BLaER1 treated with 17β-estradiol and CSF1 and Interleukin-3, amounts not matched to agents 10 nM and 100 nM (cell line): ENCODE results near the gene VEZF1.
A peak's percentile ranks its signal among the peaks of the same experiment; 100 is the strongest.

ENCODE experiments used
- H3K27ac ChIP-seq, 11 experiments: shearing (Covaris generic); formaldehyde crosslinking; 2 replicates each; pipeline ENCODE4 v1.8.1; 2022
- H3K27me3 ChIP-seq, 11 experiments: shearing (Covaris generic); formaldehyde crosslinking; 2 replicates each; pipeline ENCODE4 v1.8.1; 2022
- H3K36me3 ChIP-seq, 11 experiments: shearing (Covaris generic); formaldehyde crosslinking; 2 replicates each; pipeline ENCODE4 v1.8.1; 2022
- H3K4me1 ChIP-seq, 10 experiments: shearing (Covaris generic); formaldehyde crosslinking; 2 replicates each; pipeline ENCODE4 v1.8.1; 2022
- H3K4me2 ChIP-seq, 11 experiments: shearing (Covaris generic); formaldehyde crosslinking; 2 replicates each; pipeline ENCODE4 v1.8.1; 2022
- H3K4me3 ChIP-seq, 10 experiments: shearing (Covaris generic); formaldehyde crosslinking; 2 replicates each; pipeline ENCODE4 v1.8.1; 2022
- H3K9ac ChIP-seq, 11 experiments: shearing (Covaris generic); formaldehyde crosslinking; 2 replicates each; pipeline ENCODE4 v1.8.1; 2022
- H3K9me3 ChIP-seq, 11 experiments: shearing (Covaris generic); formaldehyde crosslinking; replicated peaks in 1 of 11; 2 replicates each; pipeline ENCODE4 v1.8.1; 2022
- H4K20me1 ChIP-seq, 11 experiments: shearing (Covaris generic); formaldehyde crosslinking; 2 replicates each; pipeline ENCODE4 v1.8.1; 2022
- Cebpa-rat ChIP-seq, 11 experiments: shearing (Covaris generic); IDR thresholded peaks; 2 replicates each; pipeline ENCODE4 v1.8.1; 2022

VEZF1 gene, protein sequence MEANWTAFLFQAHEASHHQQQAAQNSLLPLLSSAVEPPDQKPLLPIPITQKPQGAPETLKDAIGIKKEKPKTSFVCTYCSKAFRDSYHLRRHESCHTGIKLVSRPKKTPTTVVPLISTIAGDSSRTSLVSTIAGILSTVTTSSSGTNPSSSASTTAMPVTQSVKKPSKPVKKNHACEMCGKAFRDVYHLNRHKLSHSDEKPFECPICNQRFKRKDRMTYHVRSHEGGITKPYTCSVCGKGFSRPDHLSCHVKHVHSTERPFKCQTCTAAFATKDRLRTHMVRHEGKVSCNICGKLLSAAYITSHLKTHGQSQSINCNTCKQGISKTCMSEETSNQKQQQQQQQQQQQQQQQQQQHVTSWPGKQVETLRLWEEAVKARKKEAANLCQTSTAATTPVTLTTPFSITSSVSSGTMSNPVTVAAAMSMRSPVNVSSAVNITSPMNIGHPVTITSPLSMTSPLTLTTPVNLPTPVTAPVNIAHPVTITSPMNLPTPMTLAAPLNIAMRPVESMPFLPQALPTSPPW

DNA sequence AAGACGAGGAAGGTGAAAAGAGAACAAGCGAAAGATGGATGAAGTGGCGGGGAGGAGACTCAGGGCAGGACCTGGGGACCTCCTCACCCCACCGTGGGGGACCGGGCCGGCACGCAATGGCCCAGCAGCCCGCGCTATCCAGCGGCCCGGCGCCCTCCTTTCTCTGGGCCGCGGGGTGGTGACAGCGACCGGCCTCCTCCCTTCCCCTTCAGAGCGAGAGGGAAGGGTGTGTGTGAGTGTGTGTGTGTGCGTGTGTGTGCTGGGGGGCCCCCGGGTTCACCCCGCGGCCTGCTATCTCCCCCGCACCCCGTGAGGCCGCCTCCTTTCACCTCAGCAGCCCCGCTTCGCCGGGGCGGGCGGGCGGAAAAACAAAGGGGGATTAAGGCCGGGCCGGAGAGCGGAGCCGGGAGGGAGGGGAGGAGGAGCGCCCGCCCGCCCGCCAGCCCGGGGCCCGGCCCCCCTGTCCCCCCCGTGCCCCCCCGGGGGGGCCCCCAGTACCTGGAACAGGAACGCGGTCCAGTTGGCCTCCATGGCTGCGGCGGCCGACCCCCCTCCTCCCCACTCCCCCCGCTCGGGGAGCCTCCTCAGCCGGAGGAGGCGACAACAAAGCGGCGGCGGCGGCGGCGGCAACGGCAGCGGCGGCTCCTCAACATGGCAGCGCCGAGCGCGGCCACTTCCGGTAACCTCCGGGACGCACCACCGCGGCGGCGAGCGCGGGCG, at the start of gene VEZF1:
Gene VEZF1, minus strand, starts transcription at position 674 of the 720 bp plus-strand sequence. Its CDS starts 143 bp downstream, at position 531.
- peak within 1 kb of the TSS; percentile 76 to 95 (median 90) for H3K4me3 ChIP-seq
- H3K9ac ChIP-seq: peak within 1 kb of the TSS; percentile 93 to 98 (median 97)
- H4K20me1 ChIP-seq: peaks cover 40 to 54% (median 46%) of the 10 kb centered on the region in 11 experiments
- H3K9me3 ChIP-seq: no peaks in the 10 kb centered on the region
- peak within 1 kb of the TSS; percentile 84 to 97 (median 95) for H3K4me2 ChIP-seq
- H3K27me3 ChIP-seq: no peaks in the 10 kb centered on the region
- H3K36me3 ChIP-seq: peaks cover 8 to 30% (median 21%) of the 10 kb centered on the region in 11 experiments; a peak in 21 of 22 replicates
- H3K4me1 ChIP-seq: peaks cover 68 to 80% (median 75%) of the 10 kb centered on the region in 10 experiments
- H3K27ac ChIP-seq: peak within 1 kb of the TSS; percentile 86 to 97 (median 96)
- TF ChIP-seq Cebpa-rat (IDR thresholded peaks at IDR 0.05): no peak

- no peak overlapping the region for H3K27ac ChIP-seq
- H3K36me3 ChIP-seq: no peaks in the 10 kb centered on the region
- H3K4me2 ChIP-seq: no peak overlapping the region
- no peak for TF ChIP-seq Cebpa-rat (IDR thresholded peaks at IDR 0.05)
- H3K4me3 ChIP-seq: no peak overlapping the region
- no peak overlapping the region for H3K9ac ChIP-seq
- no peaks in the 10 kb centered on the region for H3K27me3 ChIP-seq
- H4K20me1 ChIP-seq: no peaks in the 10 kb centered on the region
- H3K9me3 ChIP-seq: peaks cover 0 to 9% (median 0%) of the 10 kb centered on the region in 11 experiments; a peak in 2 of 22 replicates
- no peaks in the 10 kb centered on the region for H3K4me1 ChIP-seq
These were observed 44.8 kb upstream of the VEZF1 start for GRCh38 chr17:58032691-58033415.

DNA sequence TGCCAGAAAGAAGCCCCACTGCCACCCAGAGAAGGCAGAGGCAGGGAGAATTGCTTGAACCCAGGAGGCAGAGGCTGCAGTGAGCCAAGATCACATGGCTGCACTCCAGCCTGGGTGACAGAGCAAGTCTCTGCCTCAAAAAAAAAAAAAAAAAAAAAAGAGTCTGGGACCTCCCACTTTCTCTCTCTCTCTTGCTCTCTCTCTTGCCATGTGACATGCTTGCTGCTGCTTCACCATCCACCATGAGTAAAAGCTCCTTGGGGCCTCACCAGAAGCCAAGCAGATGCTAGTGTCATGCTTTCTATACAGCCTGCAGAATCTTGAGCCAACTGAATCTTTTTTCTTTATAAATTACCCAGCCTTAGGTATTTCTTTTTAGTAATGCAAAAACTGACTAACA, 40.5 kb upstream of the VEZF1 start:
- no peaks in the 10 kb centered on the region for H3K36me3 ChIP-seq
- no peak overlapping the region for H3K4me2 ChIP-seq
- H3K27ac ChIP-seq: no peak overlapping the region
- TF ChIP-seq Cebpa-rat (IDR thresholded peaks at IDR 0.05): no peak
- no peaks in the 10 kb centered on the region for H3K27me3 ChIP-seq
- H4K20me1 ChIP-seq: no peaks in the 10 kb centered on the region
- H3K4me3 ChIP-seq: no peak overlapping the region
- H3K4me1 ChIP-seq: peaks cover 0 to 6% (median 0%) of the 10 kb centered on the region in 10 experiments; a peak in 3 of 20 replicates
- no peak overlapping the region for H3K9ac ChIP-seq
- peaks cover 0 to 9% (median 0%) of the 10 kb centered on the region in 11 experiments; a peak in 2 of 22 replicates for H3K9me3 ChIP-seq

- Histone ChIP-seq H3K36me3 (no peaks in the 10 kb centered on the region), H3K27me3 (no peaks in the 10 kb centered on the region), H3K9me3 (no peaks in the 10 kb centered on the region), H3K4me1 (peaks cover 0 to 9% (median 4%) of the 10 kb centered on the region in 10 experiments; a peak in 5 of 20 replicates), H3K27ac (no peak overlapping the region), H3K4me3 (no peak overlapping the region), H3K4me2 (no peak overlapping the region), H4K20me1 (no peaks in the 10 kb centered on the region), H3K9ac (no peak overlapping the region)
- TF ChIP-seq Cebpa-rat (IDR thresholded peaks at IDR 0.05): no peak
These were observed 32.3 kb upstream of the VEZF1 start for GRCh38 chr17:58020401-58020800.

DNA sequence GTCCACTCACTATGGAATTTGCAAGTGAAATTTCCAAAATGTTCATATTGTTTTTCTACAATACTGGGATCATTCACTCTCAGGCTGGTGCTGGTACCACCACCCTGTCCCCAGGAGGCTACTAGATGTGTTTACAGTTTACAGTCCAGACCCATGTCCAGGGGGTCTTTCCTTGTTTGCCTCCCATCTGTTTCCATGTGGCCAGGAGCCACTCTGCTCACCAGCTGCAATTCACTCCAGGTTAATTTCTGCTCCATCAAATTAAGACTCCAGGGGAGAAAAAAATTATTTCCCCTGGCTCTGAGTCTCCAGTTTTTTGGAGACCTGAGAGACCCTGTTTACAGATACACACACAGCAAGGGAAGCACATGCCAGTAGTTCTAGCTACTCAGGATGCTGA, 31.5 kb upstream of the VEZF1 start:
- Histone ChIP-seq H3K4me2 (no peak overlapping the region), H3K4me3 (no peak overlapping the region), H3K4me1 (peaks cover 0 to 9% (median 0%) of the 10 kb centered on the region in 10 experiments; a peak in 2 of 20 replicates)

GRCh38 chr17:58019039-58019438, 31.0 kb upstream of the VEZF1 start:
- no peaks in the 10 kb centered on the region for H3K9me3 ChIP-seq
- no peaks in the 10 kb centered on the region for H3K27me3 ChIP-seq
- H4K20me1 ChIP-seq: no peaks in the 10 kb centered on the region
- no peak overlapping the region for H3K9ac ChIP-seq
- no peak for TF ChIP-seq Cebpa-rat (IDR thresholded peaks at IDR 0.05)
- no peak overlapping the region for H3K4me3 ChIP-seq
- H3K36me3 ChIP-seq: no peaks in the 10 kb centered on the region
- peaks cover 0 to 9% (median 0%) of the 10 kb centered on the region in 10 experiments; a peak in 2 of 20 replicates for H3K4me1 ChIP-seq
- H3K27ac ChIP-seq: no peak overlapping the region
- peak overlapping the region in 2 of 11 experiments; percentile 1 to 2; a peak in 2 of 22 replicates for H3K4me2 ChIP-seq

More for the DNA sequence above, 31.5 kb upstream of the VEZF1 start:
- Histone ChIP-seq H3K9ac (no peak overlapping the region), H3K27me3 (no peaks in the 10 kb centered on the region), H4K20me1 (no peaks in the 10 kb centered on the region), H3K9me3 (no peaks in the 10 kb centered on the region), H3K27ac (no peak overlapping the region), H3K36me3 (no peaks in the 10 kb centered on the region)
- no peak for TF ChIP-seq Cebpa-rat (IDR thresholded peaks at IDR 0.05)

GRCh38 chr17:58010067-58010799, 22.2 kb upstream of the VEZF1 start:
- Histone ChIP-seq H3K4me2 (no peak overlapping the region), H3K27me3 (peaks cover 0 to 9% (median 5%) of the 10 kb centered on the region in 11 experiments; a peak in 9 of 22 replicates), H3K4me3 (no peak overlapping the region), H3K36me3 (peaks cover 8 to 12% (median 10%) of the 10 kb centered on the region in 11 experiments), H3K9ac (no peak overlapping the region), H4K20me1 (peaks cover 12 to 17% (median 14%) of the 10 kb centered on the region in 11 experiments), H3K9me3 (peaks cover 0 to 14% (median 9%) of the 10 kb centered on the region in 11 experiments; a peak in 11 of 22 replicates), H3K4me1 (peaks cover 7 to 13% (median 10%) of the 10 kb centered on the region in 10 experiments), H3K27ac (no peak overlapping the region)
- TF ChIP-seq Cebpa-rat (IDR thresholded peaks at IDR 0.05): no peak
